Dermis blood vessel endothelial cell (primary cell): ENCODE results near the gene OGFOD3. TPM values are rescaled to one million over a fixed set of nuclear protein-coding genes. Genes with fewer than 3 reads are reported as not detected.
"Not testable (repeated sequence)": the region's sequence is repeated elsewhere in the genome, so short reads cannot be mapped to it uniquely, and the experiment has no call there.

Experiments
- DNase-seq: peaks from one replicate; pipeline ENCODE4 v3.0.0; 2010
- total RNA-seq: library from RNA; depleted of rRNA; stranded (reverse); fragments of >200 nt; gene quantifications from 2 replicates; pipeline ENCODE4 v1.2.3, GENCODE V29; 2014

Gene OGFOD3
- total RNA-seq, 1 donor from 2014 or later: 35.1 TPM

DNA sequence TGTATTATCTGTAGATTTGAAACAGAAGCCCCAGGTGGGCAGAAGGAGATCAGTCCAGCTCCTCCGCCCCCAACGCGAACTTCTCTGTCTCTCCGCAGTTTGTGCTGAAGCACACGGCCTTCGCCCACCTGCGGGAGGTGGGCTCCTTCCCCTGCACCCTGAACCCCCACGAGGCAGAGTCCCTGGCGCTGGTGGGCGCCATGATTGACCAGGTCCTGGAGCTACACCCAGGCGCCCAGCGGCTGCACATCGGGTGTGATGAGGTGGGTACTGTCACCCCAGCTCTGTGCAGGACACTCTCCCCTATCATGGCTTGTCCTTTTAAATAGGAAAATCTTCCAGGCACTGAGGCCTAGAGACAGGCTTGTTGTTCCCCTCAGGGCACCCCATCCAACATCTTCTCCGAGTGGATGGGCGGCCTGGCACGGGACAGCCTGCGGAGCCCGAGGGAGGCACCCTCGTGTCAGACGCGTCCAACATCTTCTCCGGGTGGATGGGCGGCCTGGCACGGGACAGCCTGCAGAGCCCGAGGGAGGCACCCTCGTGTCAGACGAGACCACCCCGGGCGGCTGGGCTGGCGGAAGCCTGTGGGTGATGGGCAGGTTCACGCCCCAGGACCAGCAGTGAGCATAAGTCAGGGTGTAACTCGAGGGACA, 15.3 kb upstream of the OGFOD3 start:
- DNase-seq: no peak

GRCh38 chr17:82432017-82432416, 13.6 kb upstream of the OGFOD3 start:
- DNase-seq: no peak

DNA sequence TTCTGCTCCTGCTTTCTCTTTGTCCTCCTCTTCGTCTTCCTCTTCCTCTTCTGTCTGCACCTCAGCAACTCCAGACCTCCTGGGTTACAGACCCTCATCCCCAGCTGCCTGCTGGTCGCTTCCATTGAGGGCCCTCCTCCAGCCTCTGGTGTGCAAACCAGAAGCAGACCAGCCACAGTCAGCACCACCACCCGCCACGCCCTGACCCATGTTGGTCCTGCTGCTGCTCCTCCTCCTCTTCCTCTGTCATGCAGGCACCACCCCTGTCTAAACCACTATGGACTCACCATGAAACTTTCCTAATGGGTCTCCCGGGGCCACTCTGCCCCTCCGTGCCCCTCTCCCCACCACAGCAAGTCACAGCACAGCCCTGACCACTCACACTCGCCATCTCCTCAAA, 11.4 kb upstream of the OGFOD3 start:
- no peak for DNase-seq

DNA sequence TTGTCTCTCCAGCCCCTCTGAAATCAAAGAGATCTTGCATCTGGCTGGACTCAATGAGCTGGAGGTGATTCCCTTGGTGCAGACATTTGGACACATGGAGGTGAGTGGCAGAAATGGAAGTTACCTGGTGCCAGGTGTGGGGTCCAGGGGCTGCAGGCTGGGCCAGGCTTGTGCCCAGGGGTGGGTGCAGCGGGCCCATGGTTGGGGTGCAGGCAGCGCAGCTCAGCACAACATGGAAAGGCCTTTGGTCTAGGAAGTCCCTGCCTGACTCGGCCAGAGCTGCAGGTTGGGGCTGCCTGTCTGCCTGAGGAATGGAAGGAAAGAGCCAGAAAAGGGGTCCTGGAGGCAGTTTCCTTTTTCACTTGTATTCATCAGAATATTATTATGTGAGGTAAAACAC, 10.2 kb upstream of the OGFOD3 start:
- DNase-seq: no peak

- no peak for DNase-seq
Measured at GRCh38 chr17:82424863-82425159, 6.4 kb upstream of the OGFOD3 start.

- peak; percentile 68 for DNase-seq
Measured at GRCh38 chr17:82424001-82424862, 5.8 kb upstream of the OGFOD3 start.

DNA sequence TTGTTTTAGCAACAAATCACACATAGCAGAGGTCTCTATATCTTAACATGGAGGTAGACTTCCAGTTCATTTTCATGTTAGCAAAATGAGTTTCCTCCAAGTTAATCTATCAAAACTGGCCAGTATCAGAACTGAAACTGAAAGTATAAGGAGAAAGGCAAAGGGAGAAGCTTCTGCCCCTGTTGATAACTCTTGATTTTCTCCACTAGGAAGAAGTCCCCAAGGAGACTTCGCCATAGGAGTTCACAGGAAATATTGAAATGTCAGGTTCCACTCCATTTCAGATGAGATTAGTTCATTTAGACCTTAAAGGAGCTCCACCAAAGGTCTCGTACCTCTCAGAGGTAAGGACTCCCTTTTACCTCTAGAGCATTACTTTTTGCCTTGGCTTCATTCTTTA, 1.2 kb upstream of the OGFOD3 start:
- peak; percentile 10 for DNase-seq

DNA sequence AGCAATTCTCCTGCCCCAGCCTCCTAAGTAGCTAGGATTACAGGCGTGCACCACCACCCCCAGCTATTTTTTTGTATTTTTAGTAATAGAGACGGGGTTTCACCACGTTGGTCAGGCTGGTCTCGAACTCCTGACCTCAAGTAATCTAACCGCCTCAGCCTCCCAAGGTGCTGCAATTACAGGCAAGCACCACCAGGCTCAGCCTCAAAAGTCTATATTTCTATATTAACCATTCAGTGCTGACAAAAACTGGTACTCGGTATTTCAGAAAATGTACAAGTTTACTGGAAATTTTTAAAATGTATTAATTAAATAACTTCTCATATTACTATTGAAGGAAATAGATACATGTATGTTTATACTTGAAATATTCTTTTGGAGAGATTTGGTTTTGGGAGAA, 1.6 kb downstream of the OGFOD3 start:
- peak; percentile 21 for DNase-seq

DNA sequence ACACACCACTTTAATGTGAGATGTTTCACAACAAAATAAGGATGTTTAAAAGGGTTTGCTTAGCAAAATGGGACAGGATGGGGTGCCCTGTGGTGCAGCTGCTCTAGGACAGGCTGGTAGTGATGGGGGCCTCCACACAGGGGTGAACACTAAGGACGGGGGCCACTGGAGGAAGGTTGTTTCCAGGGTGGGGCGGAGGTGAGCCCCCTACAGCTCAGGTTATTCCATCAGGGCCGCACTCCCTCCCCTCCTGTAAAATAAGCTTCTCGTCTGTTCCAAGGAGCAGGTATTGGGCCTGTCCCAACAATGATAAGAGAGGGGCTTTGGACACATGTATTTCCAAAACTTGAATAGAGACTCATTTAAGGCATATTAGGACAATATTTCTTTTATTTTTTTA, 2.1 kb downstream of the OGFOD3 start:
- no peak for DNase-seq

DNA sequence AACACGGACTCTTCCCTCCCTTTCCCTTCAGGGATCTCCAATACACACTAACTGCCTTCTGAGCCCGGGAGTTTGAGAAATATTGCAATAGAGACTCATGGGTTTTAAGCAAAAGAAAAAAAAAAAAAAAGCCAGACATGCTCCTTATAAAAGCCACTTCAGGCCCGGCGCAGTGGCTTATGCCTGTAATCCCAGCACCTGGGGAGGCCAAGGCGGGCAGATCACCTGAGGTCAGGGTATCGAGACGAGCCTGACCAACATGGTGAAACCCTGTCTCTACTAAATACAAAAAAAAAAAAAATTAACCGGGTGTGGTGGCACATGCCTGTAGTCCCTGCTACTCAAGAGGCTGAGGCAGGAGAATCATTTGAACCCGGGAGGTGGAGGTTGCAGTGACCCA, 2.6 kb downstream of the OGFOD3 start:
- no peak for DNase-seq

DNA sequence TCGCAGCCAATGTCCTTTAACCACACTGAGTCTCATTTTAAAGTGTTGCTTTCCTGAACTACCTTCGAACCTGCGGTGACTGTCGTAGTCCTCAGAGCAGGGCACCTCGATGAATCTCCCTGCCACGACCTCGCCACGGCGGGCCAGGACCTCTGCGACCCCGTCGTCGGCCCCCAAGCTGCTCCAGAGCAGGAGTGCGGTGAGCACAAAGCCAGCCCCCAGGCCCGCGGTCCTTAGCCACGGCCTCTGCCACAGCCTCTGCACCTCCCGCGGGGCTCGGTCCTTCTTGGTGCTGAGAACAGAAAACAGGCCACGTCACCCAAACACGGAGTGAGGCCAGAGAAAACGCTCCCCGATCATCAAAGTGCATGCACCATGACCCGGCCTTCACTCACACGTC, 3.0 kb downstream of the OGFOD3 start:
- no peak for DNase-seq

DNA sequence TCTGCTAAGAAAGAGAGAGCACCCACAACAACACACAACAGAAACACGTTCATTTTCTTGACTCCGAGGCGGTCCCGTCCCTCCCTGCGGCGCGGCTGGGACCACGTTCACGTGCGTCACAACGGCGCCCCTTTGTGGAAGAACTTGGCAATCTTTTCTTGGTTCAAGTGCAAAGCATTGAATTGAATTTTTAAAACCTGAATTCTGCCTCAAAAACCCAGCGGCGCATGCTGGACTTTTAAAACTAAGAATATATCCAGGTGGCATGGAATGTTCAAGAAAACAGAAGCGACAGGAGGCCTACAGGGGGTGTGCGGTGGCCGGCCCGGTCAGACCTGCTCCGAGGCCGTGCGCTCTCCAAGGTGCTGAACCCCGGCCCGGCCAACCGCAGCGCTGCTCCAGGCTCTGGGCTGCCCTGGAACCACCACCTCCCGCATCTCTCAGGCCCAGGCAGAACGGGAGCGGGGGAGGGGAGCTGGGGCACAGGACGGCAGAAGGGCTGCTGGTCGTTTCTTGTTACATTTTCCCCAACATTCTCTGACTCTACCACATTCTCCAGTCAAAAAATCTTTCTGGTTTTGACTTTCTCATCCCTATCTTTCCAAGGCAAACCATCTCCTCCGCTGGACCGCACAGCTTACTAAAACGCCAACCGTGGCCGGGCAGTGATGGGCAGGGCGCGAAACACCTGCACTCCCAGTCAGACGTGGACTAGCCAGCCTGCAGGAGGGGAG, 3.7 kb downstream of the OGFOD3 start:
- DNase-seq: peak; percentile 82

DNA sequence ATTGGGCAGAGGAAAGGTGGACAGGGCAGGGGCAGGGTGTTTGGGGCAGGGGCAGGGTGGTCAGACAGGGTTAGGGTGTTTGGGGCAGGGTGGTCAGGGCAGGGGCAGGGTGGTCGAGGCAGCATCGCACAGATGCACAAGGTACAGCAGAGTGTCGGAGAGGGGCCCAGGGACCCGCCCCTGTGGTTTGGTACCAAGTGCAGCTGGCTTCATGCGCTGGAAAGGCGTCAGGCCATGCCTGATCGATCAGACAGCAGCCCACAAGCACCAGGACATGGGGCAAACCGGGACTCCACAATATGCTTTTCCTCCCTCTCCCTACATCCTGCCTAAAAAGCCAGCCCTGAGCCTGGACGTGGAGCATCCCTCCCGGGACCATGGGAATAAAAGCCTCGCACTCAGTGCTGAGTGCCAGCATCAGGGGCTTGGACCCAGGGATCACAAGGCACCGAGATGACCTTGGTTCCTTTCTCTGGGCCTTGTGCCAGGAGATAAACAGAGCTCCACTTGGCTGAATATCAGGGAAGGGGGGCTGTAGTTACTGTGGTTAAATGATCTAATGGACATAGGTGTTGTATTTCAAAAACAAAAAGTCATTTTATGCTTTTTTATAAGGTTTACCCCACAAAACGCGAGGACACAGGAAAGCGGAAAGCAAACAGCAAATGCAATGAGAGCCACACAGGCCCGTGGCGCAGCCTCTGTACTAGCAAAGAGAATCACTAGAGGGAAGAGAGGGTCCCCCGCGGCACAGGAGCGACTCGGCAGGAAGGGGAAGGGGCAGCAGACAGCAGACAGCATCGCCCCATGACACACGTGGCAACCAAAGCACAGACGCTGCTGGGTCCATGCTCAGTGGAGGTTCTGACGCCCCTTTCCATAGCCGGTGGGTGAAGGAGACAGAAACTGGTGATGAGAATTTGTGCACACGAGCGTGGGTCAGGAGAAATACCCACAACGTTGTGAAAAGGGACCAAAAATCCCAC, 5.6 kb downstream of the OGFOD3 start:
- DNase-seq: no peak

- DNase-seq: not testable (repeated sequence)
Measured at GRCh38 chr17:82412081-82412480, 6.3 kb downstream of the OGFOD3 start.

DNA sequence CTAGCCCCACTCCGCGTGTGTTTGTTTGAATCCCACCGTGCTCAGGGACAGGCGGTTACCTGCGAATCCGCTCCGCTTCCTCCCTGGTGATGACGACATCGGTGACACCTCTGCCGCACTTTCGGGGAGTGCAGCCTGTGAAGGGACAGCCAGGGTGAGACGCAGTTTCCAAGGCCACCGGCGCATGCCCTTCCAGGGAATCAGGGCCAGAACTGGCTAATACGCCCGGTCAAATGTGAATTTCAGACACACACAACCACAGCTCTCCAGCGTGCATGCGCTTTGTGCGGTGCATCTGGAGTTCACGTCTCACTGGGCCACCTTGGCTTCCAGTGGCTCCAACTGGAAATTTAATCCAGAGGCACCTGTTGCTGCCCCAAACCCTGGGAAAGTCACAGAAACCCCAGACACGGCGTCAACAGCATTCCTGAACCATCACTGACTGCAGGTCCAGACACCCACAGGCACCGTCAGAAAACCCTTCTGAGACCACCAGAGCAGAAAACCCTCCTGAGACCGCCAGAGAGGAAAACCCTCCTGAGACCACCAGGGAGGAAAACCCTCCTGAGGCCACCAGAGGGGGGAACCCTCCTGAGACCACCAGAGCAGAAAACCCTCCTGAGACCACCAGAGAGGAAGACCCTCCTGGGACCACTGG, 6.9 kb downstream of the OGFOD3 start:
- no peak for DNase-seq

DNA sequence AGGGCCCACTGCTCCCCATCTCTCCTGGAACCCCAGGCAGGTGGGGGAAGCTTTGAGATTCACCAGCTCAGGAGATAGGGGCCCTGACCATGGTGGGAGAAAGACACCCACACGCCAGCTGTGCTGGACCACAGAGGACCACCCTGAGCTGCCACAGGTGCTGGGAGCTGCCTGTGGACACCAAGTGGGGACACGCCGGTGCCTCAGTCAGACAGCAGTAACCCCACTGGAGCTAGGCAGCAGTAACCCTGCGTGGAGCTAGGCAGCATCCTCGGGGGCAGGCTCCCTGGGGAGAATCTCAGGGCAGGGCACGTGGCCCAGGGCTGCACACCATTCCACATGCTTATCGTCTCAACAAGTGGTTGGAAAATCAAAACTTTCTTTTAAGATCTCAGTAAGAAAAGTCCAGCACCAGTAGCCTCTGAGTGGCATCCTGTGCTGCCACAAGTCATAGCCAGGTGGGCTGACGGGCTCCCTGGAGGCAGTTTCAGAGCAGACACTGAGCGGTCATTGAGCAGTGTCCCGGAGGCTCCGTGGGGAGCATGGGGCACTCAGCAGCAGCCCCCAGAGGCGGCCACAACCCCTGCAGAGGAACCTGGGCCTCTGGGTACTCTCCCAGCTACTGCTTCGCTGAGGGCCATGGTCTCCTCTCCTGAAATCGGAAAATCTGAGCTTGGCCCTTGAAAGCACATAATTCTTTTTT, 8.2 kb downstream of the OGFOD3 start:
- DNase-seq: no peak

DNA sequence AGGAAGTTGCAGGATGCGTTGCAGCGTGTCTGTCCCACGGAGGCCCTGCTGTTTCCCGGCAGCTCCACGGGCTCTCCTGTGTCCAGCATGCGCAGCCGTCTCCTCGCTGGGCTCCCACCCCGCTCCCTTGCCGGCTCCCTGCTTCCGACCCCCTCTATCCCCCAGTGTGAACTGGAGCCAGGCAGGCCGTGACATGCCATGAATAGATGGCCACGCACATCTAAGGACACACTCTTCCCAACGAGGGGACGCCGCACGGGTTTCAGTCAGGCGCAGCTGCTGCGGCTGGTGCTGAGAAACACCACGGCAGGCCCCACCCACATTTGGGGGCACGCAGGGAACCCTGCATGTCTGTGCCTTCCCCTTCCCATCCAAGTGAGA, 9.5 kb downstream of the OGFOD3 start:
- no peak for DNase-seq

DNA sequence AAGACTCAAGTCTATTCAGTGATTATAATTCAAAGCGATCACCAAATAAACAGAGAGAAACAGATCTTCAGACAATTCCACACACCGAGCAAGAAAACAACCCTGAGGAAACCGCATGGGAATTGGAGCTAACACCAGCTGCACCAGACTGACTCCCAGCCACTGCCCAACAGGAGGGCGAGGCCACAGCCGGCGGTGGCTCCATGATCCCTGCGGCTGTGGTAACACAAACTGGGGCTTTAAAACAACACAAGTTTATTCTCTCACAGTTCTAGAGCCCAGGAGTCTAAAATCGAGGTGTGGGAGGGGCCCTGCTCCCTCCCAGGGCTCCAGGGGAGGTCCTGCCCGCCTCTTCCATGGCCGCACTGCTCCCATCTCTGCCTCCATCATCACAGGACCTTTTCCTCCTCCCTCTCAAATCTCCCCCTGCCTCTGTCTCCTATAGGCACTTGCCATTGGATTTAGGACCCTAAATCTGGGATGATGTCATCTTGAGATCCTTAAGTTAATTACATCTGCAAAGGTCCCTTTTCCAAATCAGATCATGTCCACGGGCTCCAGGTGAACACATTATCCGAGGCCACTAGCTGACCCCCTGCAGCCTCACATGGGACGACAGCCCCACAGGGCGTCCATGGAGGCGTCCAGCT, 10.0 kb downstream of the OGFOD3 start:
- no peak for DNase-seq

DNA sequence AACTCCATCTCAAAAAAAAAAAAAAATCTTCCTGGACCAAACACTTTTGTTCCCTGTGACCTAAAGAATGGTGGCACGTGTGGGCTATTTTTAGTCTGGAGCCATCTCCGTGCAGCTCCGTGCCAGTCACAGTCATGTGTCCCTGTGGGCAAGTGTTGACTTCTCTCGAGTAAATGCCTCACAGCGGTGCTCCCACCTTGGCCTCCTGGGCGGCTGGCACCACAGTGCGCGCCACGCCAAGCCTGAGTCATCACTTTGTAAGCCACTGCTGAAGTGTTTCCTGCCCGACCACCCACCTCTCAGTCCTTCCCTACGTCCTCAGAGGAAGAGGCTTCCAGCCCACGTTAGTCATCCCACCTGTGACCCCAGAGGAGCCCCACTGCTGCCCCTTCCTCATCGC, 11.1 kb downstream of the OGFOD3 start:
- DNase-seq: no peak

GRCh38 chr17:82406131-82406671, 12.2 kb downstream of the OGFOD3 start:
- DNase-seq: no peak

- DNase-seq: no peak
Measured at GRCh38 chr17:82405051-82405450, 13.3 kb downstream of the OGFOD3 start.
